HEK293 (cell line): ENCODE data around the gene UNC50.

Source experiments
- CTCF ChIA-PET: fragments of 350-600 bp; formaldehyde crosslinking; extraction: SDS; loops from one replicate; lab custom pipeline; 2021; ENCODE audit warnings: antibody characterized with exemption; lab: Yijun Ruan, JAX
- POLR2A ChIA-PET: fragments of 300-600 bp; formaldehyde crosslinking; extraction: SDS; loops from one replicate; lab custom pipeline; 2020; ENCODE audit warnings: antibody characterized with exemption, inconsistent platforms; lab: Yijun Ruan, JAX
- H3K27ac ChIP-seq: fragments of 200-500 bp; sonication (Bioruptor generic); 2 replicates; pipeline ENCODE4 v1.5.1; 2014; ENCODE audit warnings: low read depth, low read length, control low read depth, inconsistent platforms; ENCODE audit errors: extremely low read depth
- H3K36me3 ChIP-seq, 2 experiments: fragments of 200-500 bp in 1 of 2; sonication (Bioruptor generic) in 1 of 2; 1 replicate in 1 of 2; 2 replicates in 1 of 2; pipeline ENCODE4 v1.5.1; 2014 to 2017; ENCODE audit warnings: inconsistent platforms in 2 of 2, low read length in 2 of 2; ENCODE audit not compliant: control insufficient read depth in 2 of 2, insufficient read depth in 1 of 2
- H3K4me1 ChIP-seq: fragments of 200-500 bp; sonication (Bioruptor generic); 2 replicates; pipeline ENCODE4 v1.5.1; 2014; ENCODE audit warnings: mild to moderate bottlenecking, low read length, inconsistent platforms; ENCODE audit not compliant: control insufficient read depth, insufficient read depth
- H3K4me3 ChIP-seq: 2 replicates; pipeline ENCODE4 v1.5.1; 2011; ENCODE audit warnings: low read depth, mild to moderate bottlenecking, control low read depth, low read length, moderate library complexity
- H3K9me3 ChIP-seq: fragments of 200-500 bp; sonication (Bioruptor generic); 2 replicates; pipeline ENCODE4 v1.5.1; 2014; ENCODE audit warnings: low read depth, low read length, inconsistent platforms; ENCODE audit not compliant: control insufficient read depth, insufficient read depth
- ELK4 ChIP-seq: IDR thresholded peaks from 2 replicates; pipeline ENCODE4 v1.6.1; 2011; ENCODE audit warnings: mild to moderate bottlenecking, low read depth, low read length, borderline replicate concordance
- KLF16 ChIP-seq: fragments of 450-650 bp; formaldehyde crosslinking; IDR thresholded peaks from 2 replicates; pipeline ENCODE4 v1.5.1; 2017; ENCODE audit warnings: missing biosample characterization, missing genetic modification characterization
- OSR2 ChIP-seq: fragments of 450-650 bp; formaldehyde crosslinking; IDR thresholded peaks from 2 replicates; pipeline ENCODE4 v1.5.1; 2016; ENCODE audit warnings: missing biosample characterization, missing genetic modification characterization
- YY1 ChIP-seq: fragments of 450-650 bp; formaldehyde crosslinking; IDR thresholded peaks from 2 replicates; pipeline ENCODE4 v1.5.1; 2018; ENCODE audit warnings: missing biosample characterization, missing genetic modification characterization
- ZBTB8A ChIP-seq: fragments of 450-650 bp; formaldehyde crosslinking; IDR thresholded peaks from 2 replicates; pipeline ENCODE4 v1.5.1; 2016; ENCODE audit warnings: missing biosample characterization, missing genetic modification characterization
- ZNF146 ChIP-seq: fragments of 450-650 bp; formaldehyde crosslinking; IDR thresholded peaks from 2 replicates; pipeline ENCODE4 v1.5.1; 2016; ENCODE audit warnings: missing biosample characterization, missing genetic modification characterization
- ZNF202 ChIP-seq: fragments of 450-650 bp; formaldehyde crosslinking; IDR thresholded peaks from 2 replicates; pipeline ENCODE4 v1.5.1; 2016; ENCODE audit warnings: missing biosample characterization, missing genetic modification characterization, borderline replicate concordance
- ZNF24 ChIP-seq: fragments of 450-650 bp; formaldehyde crosslinking; IDR thresholded peaks from 2 replicates; pipeline ENCODE4 v1.5.1; 2016; ENCODE audit warnings: missing biosample characterization, missing genetic modification characterization
- ZNF394 ChIP-seq: fragments of 450-650 bp; formaldehyde crosslinking; IDR thresholded peaks from 2 replicates; pipeline ENCODE4 v1.5.1; 2016; ENCODE audit warnings: missing biosample characterization, missing genetic modification characterization, mild to moderate bottlenecking, moderate library complexity, borderline replicate concordance
- ZNF518A ChIP-seq: fragments of 450-650 bp; formaldehyde crosslinking; conservative IDR thresholded peaks from 2 replicates; pipeline ENCODE4 v1.5.1; 2016; ENCODE audit warnings: low read depth, missing biosample characterization, missing genetic modification characterization
- ZNF585B ChIP-seq: fragments of 450-650 bp; formaldehyde crosslinking; IDR thresholded peaks from 2 replicates; pipeline ENCODE4 v1.5.1; 2016; ENCODE audit warnings: missing biosample characterization, missing genetic modification characterization
- ZNF600 ChIP-seq: fragments of 450-650 bp; formaldehyde crosslinking; IDR thresholded peaks from 2 replicates; pipeline ENCODE4 v1.5.1; 2016; ENCODE audit warnings: missing biosample characterization, missing genetic modification characterization
- ZNF792 ChIP-seq: fragments of 450-650 bp; formaldehyde crosslinking; IDR thresholded peaks from 2 replicates; pipeline ENCODE4 v1.5.1; 2016; ENCODE audit warnings: missing biosample characterization, missing genetic modification characterization
- TF ChIP-seq, protein P1 (sequence below): fragments of 450-650 bp; formaldehyde crosslinking; IDR thresholded peaks from 2 replicates; pipeline ENCODE4 v1.5.1; 2016; ENCODE audit warnings: missing biosample characterization, missing genetic modification characterization
- TF ChIP-seq, protein P2 (sequence below): fragments of 450-650 bp; formaldehyde crosslinking; IDR thresholded peaks from 2 replicates; pipeline ENCODE4 v1.5.1; 2016; ENCODE audit warnings: missing biosample characterization, missing genetic modification characterization, borderline replicate concordance

UNC50 gene

DNA sequence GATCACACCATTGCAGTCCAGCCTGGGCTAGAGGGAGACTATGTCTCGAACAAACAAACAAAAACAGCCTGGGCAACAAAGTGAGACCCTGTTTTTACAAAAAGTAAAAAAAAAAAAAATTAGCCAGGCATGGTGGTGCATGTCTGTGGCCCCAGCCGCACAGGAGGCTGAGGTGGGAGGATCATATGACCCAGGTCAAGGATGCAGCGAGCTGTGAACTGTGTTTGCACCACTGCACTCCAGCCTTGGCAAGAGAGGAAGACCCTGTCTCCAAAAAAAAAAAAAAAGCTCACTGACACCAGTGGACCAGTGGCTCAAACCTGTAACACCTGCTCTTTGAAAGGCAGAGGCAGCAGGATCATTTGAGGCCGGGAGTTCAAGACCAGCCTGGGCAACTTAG, 40.1 kb downstream of the UNC50 start (continued):
- no peak for TF ChIP-seq ZNF518A
- TF ChIP-seq ZNF792 (tag by site-specific recombination), result no peak
- no peak for TF ChIP-seq ZNF600
- TF ChIP-seq, all 188 proteins: peak for 0

DNA sequence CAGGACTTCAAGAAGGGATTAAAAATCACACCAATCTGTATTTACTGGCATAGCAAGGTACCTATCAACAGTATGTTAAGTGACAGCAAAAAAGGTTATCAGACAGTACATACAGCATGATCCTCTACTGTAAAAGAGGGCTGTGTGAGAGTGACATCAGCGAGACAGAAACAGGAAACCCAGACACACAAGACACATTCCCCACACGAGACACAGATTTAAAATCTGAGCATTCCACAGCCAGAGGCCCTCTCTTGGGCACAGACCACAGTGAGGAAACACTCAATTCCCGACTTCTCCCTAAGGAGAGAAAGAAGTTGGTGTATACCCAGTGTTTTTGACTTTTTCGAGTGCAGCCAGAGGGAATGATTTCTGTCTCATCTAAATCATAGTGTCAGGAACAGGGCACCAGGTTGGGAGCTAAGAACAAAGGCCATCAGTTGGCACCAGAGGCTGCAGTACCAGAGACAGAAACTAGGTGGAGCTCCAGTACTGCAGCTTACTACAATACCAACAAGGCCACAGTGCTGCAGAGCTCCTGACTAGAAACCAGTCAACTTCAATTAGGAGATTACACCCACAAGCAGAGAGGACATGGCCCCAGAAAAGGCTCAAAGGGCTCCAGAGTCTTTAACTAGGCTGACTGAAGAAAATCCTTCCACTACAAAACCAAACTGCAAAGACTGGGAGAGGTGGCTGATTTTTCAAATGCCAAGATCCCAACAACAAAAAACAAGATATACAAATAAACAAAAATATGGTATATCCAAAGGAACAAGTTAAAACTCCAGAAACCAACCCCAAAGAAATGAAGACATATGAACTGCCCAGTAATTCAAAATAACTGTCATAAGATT, 41.0 kb downstream of the UNC50 start:
- Histone ChIP-seq H3K4me3 (no peak overlapping the region), H3K27ac (no peak overlapping the region), H3K9me3 (no peaks in the 10 kb centered on the region), H3K36me3 (no peaks in the 10 kb centered on the region), H3K4me1 (no peaks in the 10 kb centered on the region)
- POLR2A ChIA-PET, result interaction anchor here (1.1 kb wide), 1 partner anchor 688 kb away, joined by 3 read pairs; no protein-coding TSS in a partner anchor
- CTCF ChIA-PET, result interaction anchor here (0.5 to 1.9 kb wide), 35 partner anchors 10 to 1613 kb away, joined by 3 to 37 read pairs (median 3); partner anchors contain the start of gene EIF5B
- no peak for TF ChIP-seq ZNF394 (tag by site-specific recombination)
- TF ChIP-seq ZNF585B (tag by site-specific recombination), result no peak
- no peak for TF ChIP-seq ELK4
- TF ChIP-seq, protein P1, sequence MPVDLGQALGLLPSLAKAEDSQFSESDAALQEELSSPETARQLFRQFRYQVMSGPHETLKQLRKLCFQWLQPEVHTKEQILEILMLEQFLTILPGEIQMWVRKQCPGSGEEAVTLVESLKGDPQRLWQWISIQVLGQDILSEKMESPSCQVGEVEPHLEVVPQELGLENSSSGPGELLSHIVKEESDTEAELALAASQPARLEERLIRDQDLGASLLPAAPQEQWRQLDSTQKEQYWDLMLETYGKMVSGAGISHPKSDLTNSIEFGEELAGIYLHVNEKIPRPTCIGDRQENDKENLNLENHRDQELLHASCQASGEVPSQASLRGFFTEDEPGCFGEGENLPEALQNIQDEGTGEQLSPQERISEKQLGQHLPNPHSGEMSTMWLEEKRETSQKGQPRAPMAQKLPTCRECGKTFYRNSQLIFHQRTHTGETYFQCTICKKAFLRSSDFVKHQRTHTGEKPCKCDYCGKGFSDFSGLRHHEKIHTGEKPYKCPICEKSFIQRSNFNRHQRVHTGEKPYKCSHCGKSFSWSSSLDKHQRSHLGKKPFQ (tag by site-specific recombination), result no peak
- TF ChIP-seq KLF16, result no peak
- TF ChIP-seq ZNF518A, result no peak
- TF ChIP-seq ZNF24 (tag by site-specific recombination), result no peak
- TF ChIP-seq YY1 (tag by site-specific recombination), result no peak
- peak; percentile 54; the same call in 1 of the 2 replicates for TF ChIP-seq ZBTB8A (tag by site-specific recombination)
- TF ChIP-seq OSR2, result no peak
- TF ChIP-seq, protein P2, sequence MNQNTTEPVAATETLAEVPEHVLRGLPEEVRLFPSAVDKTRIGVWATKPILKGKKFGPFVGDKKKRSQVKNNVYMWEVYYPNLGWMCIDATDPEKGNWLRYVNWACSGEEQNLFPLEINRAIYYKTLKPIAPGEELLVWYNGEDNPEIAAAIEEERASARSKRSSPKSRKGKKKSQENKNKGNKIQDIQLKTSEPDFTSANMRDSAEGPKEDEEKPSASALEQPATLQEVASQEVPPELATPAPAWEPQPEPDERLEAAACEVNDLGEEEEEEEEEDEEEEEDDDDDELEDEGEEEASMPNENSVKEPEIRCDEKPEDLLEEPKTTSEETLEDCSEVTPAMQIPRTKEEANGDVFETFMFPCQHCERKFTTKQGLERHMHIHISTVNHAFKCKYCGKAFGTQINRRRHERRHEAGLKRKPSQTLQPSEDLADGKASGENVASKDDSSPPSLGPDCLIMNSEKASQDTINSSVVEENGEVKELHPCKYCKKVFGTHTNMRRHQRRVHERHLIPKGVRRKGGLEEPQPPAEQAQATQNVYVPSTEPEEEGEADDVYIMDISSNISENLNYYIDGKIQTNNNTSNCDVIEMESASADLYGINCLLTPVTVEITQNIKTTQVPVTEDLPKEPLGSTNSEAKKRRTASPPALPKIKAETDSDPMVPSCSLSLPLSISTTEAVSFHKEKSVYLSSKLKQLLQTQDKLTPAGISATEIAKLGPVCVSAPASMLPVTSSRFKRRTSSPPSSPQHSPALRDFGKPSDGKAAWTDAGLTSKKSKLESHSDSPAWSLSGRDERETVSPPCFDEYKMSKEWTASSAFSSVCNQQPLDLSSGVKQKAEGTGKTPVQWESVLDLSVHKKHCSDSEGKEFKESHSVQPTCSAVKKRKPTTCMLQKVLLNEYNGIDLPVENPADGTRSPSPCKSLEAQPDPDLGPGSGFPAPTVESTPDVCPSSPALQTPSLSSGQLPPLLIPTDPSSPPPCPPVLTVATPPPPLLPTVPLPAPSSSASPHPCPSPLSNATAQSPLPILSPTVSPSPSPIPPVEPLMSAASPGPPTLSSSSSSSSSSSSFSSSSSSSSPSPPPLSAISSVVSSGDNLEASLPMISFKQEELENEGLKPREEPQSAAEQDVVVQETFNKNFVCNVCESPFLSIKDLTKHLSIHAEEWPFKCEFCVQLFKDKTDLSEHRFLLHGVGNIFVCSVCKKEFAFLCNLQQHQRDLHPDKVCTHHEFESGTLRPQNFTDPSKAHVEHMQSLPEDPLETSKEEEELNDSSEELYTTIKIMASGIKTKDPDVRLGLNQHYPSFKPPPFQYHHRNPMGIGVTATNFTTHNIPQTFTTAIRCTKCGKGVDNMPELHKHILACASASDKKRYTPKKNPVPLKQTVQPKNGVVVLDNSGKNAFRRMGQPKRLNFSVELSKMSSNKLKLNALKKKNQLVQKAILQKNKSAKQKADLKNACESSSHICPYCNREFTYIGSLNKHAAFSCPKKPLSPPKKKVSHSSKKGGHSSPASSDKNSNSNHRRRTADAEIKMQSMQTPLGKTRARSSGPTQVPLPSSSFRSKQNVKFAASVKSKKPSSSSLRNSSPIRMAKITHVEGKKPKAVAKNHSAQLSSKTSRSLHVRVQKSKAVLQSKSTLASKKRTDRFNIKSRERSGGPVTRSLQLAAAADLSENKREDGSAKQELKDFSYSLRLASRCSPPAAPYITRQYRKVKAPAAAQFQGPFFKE (tag by site-specific recombination), result no peak
- TF ChIP-seq ZNF146 (tag by site-specific recombination), result no peak
- TF ChIP-seq ZNF202, result no peak
